ENCODE results near the gene MAP3K4. TPM values are rescaled to one million over a fixed set of nuclear protein-coding genes. Genes with fewer than 3 reads are reported as not detected.

The MAP3K4 gene
- total RNA-seq, 2 experiments from 2014 or later = 42.9 to 43.4 TPM

DNA sequence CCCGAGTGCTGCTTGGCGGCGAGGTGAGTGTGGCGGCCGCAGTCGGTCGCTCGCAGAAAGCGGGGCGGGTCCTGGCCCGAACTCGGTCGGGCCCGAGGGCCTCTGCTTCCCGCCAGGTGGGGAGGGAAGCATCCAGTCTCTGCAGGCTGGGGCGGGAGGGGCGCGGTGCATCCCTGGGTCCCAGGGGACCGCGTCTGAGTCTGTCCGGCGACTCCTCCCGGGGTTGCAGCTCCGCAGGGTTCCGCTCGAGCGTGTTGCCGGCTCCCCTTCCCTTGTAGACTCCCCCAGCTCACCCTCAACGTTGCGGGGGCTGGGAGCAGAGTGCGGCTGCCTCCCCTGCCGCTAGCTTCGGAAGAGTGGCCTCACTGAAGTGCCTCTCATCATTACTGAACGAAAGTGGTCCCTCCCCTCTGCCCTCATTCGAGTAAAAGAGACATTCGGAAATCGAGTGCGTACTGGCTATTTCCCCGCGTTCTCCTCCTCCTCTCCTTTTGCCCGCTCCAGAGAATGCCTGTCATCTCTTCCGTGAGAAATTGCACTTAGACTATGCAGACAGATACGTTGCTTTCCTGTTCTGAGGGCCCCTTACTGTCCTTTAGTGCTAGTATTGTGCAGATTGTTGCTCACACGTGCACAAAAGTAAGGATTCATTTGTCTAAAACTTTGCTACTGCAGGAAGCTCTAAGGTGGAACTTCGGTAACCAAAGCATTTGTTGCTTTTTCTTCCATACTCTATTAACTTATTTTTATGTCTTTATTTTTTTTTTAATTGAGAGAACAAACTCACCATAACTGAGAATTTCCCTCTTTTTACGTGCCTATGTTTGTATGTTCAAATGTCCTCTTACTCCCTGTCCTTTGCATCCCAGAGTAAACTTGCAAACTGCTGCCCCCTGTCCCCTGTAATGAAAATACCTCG, 751 bp downstream of the MAP3K4 start:
- H3K27me3 Mint-ChIP-seq = peaks cover 2% of the 10 kb centered on the region
- H3K4me1 Mint-ChIP-seq (ENCODE audit: low read depth) = peaks cover 40% of the 10 kb centered on the region
- ChIA-PET CTCF (interaction anchor here (0.6 to 5.6 kb wide), 15 partner anchors 13 to 472 kb away, joined by 3 to 51 read pairs (median 4); no protein-coding TSS in a partner anchor), POLR2A (interaction anchor here (1.0 to 2.1 kb wide), 7 partner anchors 11 to 282 kb away, joined by 3 to 9 read pairs (median 3); partner anchors contain the start of gene AGPAT4)
- intact Hi-C loops (cut with micrococcal nuclease) = loop anchor here (2.0 to 5.0 kb wide), 3 partner anchors 45 to 378 kb away; no protein-coding TSS in a partner anchor
- H3K27ac Mint-ChIP-seq = peak overlapping the region; percentile 88
- H3K9me3 Mint-ChIP-seq = no peaks in the 10 kb centered on the region
- DNase-seq = peak; percentile 45
- peaks cover 3% of the 10 kb centered on the region for H3K36me3 Mint-ChIP-seq
- H3K4me3 Mint-ChIP-seq = peak overlapping the region; percentile 87

GRCh38 chr6:160992980-160993314, 1.4 kb downstream of the MAP3K4 start:
- Mint-ChIP-seq H3K9me3 (no peaks in the 10 kb centered on the region), H3K4me3 (peak overlapping the region; percentile 87), H3K27ac (peak overlapping the region; percentile 88), H3K4me1 (ENCODE audit: low read depth) (peaks cover 45% of the 10 kb centered on the region), H3K36me3 (peaks cover 8% of the 10 kb centered on the region), H3K27me3 (no peaks in the 10 kb centered on the region)
- no peak for DNase-seq
- ChIA-PET CTCF (interaction anchor here (0.6 to 5.6 kb wide), 13 partner anchors 13 to 472 kb away, joined by 3 to 51 read pairs (median 4); no protein-coding TSS in a partner anchor), POLR2A (interaction anchor here (1.0 to 2.1 kb wide), 7 partner anchors 10 to 281 kb away, joined by 3 to 9 read pairs (median 3); partner anchors contain the start of gene AGPAT4)
- intact Hi-C loops (cut with micrococcal nuclease) = loop anchor here (2.0 to 5.0 kb wide), 3 partner anchors 44 to 378 kb away; no protein-coding TSS in a partner anchor

- ChIA-PET CTCF (interaction anchor here (0.6 to 5.6 kb wide), 3 partner anchors 18 to 379 kb away, joined by 3 to 51 read pairs (median 4); no protein-coding TSS in a partner anchor), POLR2A (no interaction called here)
- no peaks in the 10 kb centered on the region for H3K27me3 Mint-ChIP-seq
- H3K4me1 Mint-ChIP-seq (ENCODE audit: low read depth) = peaks cover 47% of the 10 kb centered on the region
- H3K27ac Mint-ChIP-seq = no peak overlapping the region
- H3K4me3 Mint-ChIP-seq = no peak overlapping the region
- no peak for DNase-seq
- no peaks in the 10 kb centered on the region for H3K9me3 Mint-ChIP-seq
- H3K36me3 Mint-ChIP-seq = peaks cover 8% of the 10 kb centered on the region
- intact Hi-C loops (cut with micrococcal nuclease) = no loop called here
These were observed 3.7 kb downstream of the MAP3K4 start for GRCh38 chr6:160995271-160995670.

DNA sequence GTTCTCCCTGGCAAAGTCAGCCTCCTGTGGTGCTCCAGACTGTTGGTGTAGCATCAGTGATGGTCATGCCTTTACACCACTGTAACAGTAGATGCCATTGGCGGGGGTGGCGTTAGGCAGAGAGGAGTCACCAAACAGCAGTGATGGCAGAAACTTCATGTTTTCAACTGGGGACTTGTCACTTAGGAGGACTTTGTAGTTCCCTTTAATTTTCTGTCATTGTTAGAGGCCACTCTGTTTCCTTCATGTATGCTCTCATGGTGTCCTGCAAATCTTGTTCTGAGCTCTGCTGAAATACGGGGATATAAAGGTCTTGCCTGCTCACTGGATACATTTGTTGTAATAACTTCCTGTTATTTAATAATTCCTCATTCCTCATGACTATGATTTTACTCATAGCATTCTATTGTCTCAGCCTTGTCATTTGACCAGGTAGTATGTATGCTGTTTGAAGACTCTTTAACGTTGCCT, 4.6 kb downstream of the MAP3K4 start:
- Mint-ChIP-seq H3K4me3 (no peak overlapping the region), H3K27ac (no peak overlapping the region), H3K4me1 (ENCODE audit: low read depth) (peaks cover 49% of the 10 kb centered on the region), H3K36me3 (peaks cover 8% of the 10 kb centered on the region), H3K27me3 (no peaks in the 10 kb centered on the region), H3K9me3 (no peaks in the 10 kb centered on the region)
- POLR2A ChIA-PET = no interaction called here
- no peak for DNase-seq
- CTCF ChIA-PET = interaction anchor here (0.6 kb wide), 1 partner anchor 19 kb away, joined by 4 read pairs; no protein-coding TSS in a partner anchor
- intact Hi-C loops (cut with micrococcal nuclease) = no loop called here

DNA sequence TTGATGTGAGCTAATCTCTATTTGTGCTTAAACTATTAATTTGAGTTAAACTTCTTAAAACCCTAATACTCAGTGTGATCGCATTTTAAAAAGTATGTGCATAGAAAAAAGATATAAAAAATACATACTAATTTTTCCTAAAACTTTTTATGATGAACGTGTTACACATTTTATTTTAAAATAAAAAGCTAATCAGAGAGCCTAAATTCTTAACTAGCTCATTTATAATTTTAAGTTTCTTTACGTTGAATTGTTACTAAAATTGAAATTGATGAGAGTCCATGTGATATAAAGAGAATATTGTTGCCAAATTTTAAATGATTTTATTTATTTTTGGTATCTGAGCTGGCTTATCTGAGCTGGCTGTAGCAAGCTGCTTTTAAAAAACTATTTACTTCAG, 6.6 kb downstream of the MAP3K4 start:
- Mint-ChIP-seq H3K27me3 (no peaks in the 10 kb centered on the region), H3K27ac (no peak overlapping the region), H3K4me1 (ENCODE audit: low read depth) (peaks cover 53% of the 10 kb centered on the region), H3K36me3 (peaks cover 5% of the 10 kb centered on the region), H3K4me3 (no peak overlapping the region), H3K9me3 (no peaks in the 10 kb centered on the region)
- intact Hi-C loops (cut with micrococcal nuclease) = no loop called here
- POLR2A ChIA-PET = no interaction called here
- CTCF ChIA-PET = interaction anchor here (1.3 to 2.3 kb wide), 3 partner anchors 67 to 375 kb away, joined by 4 to 8 read pairs (median 4); no protein-coding TSS in a partner anchor
- no peak for DNase-seq

- ChIA-PET POLR2A (no interaction called here), CTCF (interaction anchor here (1.6 to 2.3 kb wide), 2 partner anchors 372 to 375 kb away, joined by 4 to 8 read pairs; no protein-coding TSS in a partner anchor)
- H3K4me1 Mint-ChIP-seq (ENCODE audit: low read depth) = peaks cover 50% of the 10 kb centered on the region
- intact Hi-C loops (cut with micrococcal nuclease) = no loop called here
- H3K27ac Mint-ChIP-seq = no peak overlapping the region
- H3K4me3 Mint-ChIP-seq = no peak overlapping the region
- no peak for DNase-seq
- no peaks in the 10 kb centered on the region for H3K27me3 Mint-ChIP-seq
- H3K36me3 Mint-ChIP-seq = peaks cover 5% of the 10 kb centered on the region
- no peaks in the 10 kb centered on the region for H3K9me3 Mint-ChIP-seq
These were observed 7.2 kb downstream of the MAP3K4 start for GRCh38 chr6:160998766-160999165.

DNA sequence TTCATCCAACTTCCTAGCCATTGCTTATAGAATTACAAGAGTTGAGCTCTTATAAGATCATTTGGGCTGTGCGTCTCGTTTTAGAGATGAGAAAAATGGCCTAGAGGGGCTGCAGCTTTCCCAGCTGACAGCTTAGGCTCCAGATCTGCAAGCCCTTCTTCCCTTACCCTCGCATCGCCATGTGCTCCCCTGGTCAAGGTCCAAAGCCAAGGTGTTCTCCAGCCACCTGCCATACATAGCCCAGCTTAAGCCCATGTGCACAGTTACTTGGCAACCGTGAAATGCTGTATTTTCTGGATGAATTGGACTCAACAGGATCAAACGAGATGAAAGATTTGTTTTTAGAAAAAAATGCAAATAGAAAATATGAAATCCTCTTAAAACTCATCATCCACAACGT, 7.9 kb downstream of the MAP3K4 start:
- POLR2A ChIA-PET = no interaction called here
- peaks cover 46% of the 10 kb centered on the region for H3K4me1 Mint-ChIP-seq (ENCODE audit: low read depth)
- no peaks in the 10 kb centered on the region for H3K27me3 Mint-ChIP-seq
- H3K4me3 Mint-ChIP-seq = no peak overlapping the region
- no peak overlapping the region for H3K27ac Mint-ChIP-seq
- intact Hi-C loops (cut with micrococcal nuclease) = no loop called here
- no peak for DNase-seq
- peaks cover 5% of the 10 kb centered on the region for H3K36me3 Mint-ChIP-seq
- no peaks in the 10 kb centered on the region for H3K9me3 Mint-ChIP-seq
- CTCF ChIA-PET = interaction anchor here (1.6 to 2.3 kb wide), 2 partner anchors 371 to 374 kb away, joined by 4 to 8 read pairs; no protein-coding TSS in a partner anchor

DNA sequence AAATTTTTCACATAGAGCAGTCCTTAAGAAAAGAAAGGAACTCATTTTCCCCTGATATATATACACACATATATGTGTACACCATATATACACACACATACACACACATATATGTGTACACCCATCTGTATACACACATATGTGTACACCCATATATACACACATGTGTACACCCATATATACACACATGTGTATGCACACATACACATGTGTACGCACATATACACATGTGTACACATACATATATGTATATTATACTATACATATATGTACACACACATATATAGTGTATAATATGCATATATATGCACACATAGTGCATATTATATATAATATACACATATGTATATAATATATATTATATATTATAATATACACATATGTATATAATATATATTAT, 9.1 kb downstream of the MAP3K4 start:
- CTCF ChIA-PET = no interaction called here
- H3K27me3 Mint-ChIP-seq = no peaks in the 10 kb centered on the region
- DNase-seq = no peak

GRCh38 chr6:161001421-161001820, 9.9 kb downstream of the MAP3K4 start:
- no peaks in the 10 kb centered on the region for H3K9me3 Mint-ChIP-seq
- H3K36me3 Mint-ChIP-seq = peaks cover 5% of the 10 kb centered on the region
- no peak overlapping the region for H3K27ac Mint-ChIP-seq
- ChIA-PET CTCF (no interaction called here), POLR2A (interaction anchor here (0.6 kb wide), 1 partner anchor 220 kb away, joined by 3 read pairs; no protein-coding TSS in a partner anchor)
- intact Hi-C loops (cut with micrococcal nuclease) = no loop called here
- peaks cover 29% of the 10 kb centered on the region for H3K4me1 Mint-ChIP-seq (ENCODE audit: low read depth)
- no peak for DNase-seq
- H3K27me3 Mint-ChIP-seq = no peaks in the 10 kb centered on the region
- no peak overlapping the region for H3K4me3 Mint-ChIP-seq

More for the DNA sequence above, 9.1 kb downstream of the MAP3K4 start:
- intact Hi-C loops (cut with micrococcal nuclease) = no loop called here
- no peaks in the 10 kb centered on the region for H3K9me3 Mint-ChIP-seq
- H3K36me3 Mint-ChIP-seq = peaks cover 5% of the 10 kb centered on the region
- no peak overlapping the region for H3K27ac Mint-ChIP-seq
- POLR2A ChIA-PET = no interaction called here
- H3K4me3 Mint-ChIP-seq = no peak overlapping the region
- peaks cover 35% of the 10 kb centered on the region for H3K4me1 Mint-ChIP-seq (ENCODE audit: low read depth)

DNA sequence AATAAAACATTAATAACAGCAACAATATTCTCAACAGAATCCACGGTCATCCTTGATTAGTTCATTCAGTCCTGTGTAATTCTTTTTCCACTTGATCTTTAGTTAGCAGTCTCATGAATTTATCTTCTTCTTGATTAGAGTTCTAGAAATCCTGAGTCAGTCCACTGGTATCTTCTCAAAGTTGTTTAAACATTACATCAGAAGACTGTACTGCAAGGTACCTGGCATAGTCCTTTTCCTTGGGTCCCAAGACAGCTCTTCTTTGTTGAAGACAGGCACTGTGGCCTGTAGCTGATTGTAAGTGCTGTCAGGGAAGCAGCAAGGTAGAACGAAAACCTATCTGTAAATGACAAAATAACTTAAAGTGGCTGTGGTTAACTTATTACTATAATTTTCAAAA, 11.8 kb downstream of the MAP3K4 start:
- Mint-ChIP-seq H3K4me3 (no peak overlapping the region), H3K36me3 (no peaks in the 10 kb centered on the region), H3K27ac (no peak overlapping the region), H3K9me3 (no peaks in the 10 kb centered on the region), H3K4me1 (ENCODE audit: low read depth) (peaks cover 26% of the 10 kb centered on the region), H3K27me3 (no peaks in the 10 kb centered on the region)
- CTCF ChIA-PET = no interaction called here
- DNase-seq = no peak
- POLR2A ChIA-PET = interaction anchor here (0.9 kb wide), 1 partner anchor 11 kb away, joined by 3 read pairs; no protein-coding TSS in a partner anchor
- intact Hi-C loops (cut with micrococcal nuclease) = no loop called here

DNA sequence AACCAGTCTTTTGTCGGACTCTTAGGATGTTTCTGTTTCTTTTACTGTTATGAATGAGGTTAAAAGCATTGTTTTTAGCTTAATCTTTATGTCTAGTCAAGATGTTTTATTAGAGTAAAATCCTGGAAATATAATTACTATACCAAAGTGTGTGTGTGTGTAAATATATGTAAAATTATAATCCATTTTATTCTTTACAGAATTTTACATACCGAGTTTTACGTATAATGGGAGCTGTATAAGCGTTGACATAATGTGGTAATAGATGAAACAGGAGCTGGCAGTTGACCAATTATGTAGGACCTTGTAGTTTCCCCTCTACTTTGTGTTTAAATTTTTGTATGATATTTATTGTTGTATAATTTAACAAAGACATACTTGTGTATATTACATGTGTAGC, 16.7 kb downstream of the MAP3K4 start:
- H3K4me3 Mint-ChIP-seq = no peak overlapping the region
- peaks cover 28% of the 10 kb centered on the region for H3K4me1 Mint-ChIP-seq (ENCODE audit: low read depth)
- intact Hi-C loops (cut with micrococcal nuclease) = no loop called here
- H3K27ac Mint-ChIP-seq = no peak overlapping the region
- peaks cover 4% of the 10 kb centered on the region for H3K36me3 Mint-ChIP-seq
- CTCF ChIA-PET = interaction anchor here (1.0 kb wide), 1 partner anchor 16 kb away, joined by 3 read pairs; no protein-coding TSS in a partner anchor
- DNase-seq = no peak
- POLR2A ChIA-PET = interaction anchor here (1.1 kb wide), 1 partner anchor 15 kb away, joined by 3 read pairs; no protein-coding TSS in a partner anchor
- no peaks in the 10 kb centered on the region for H3K27me3 Mint-ChIP-seq
- no peaks in the 10 kb centered on the region for H3K9me3 Mint-ChIP-seq

DNA sequence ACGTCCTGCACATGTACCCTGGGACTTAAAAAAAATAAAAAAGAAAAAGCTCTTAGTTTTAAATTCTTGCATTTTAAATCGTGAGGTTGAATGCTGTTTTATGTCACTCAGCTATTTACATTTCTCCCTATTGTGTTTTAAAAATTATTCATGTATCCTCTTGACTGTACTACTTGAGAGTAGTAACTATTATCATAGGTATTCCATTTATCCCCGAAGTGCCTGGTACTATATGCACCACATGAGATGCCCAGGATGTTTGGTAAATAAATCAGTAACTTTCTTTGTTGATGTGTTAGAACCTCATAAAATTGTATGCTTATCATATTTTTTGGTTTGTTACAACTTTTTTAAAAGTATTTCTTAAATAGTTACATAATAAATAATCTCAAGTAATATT, 18.4 kb downstream of the MAP3K4 start:
- CTCF ChIA-PET = interaction anchor here (0.7 to 0.9 kb wide), 2 partner anchors 364 to 436 kb away, joined by 3 to 4 read pairs; no protein-coding TSS in a partner anchor
- H3K4me3 Mint-ChIP-seq = no peak overlapping the region

More for the DNA sequence above, 18.4 kb downstream of the MAP3K4 start:
- no peaks in the 10 kb centered on the region for H3K9me3 Mint-ChIP-seq
- H3K36me3 Mint-ChIP-seq = peaks cover 6% of the 10 kb centered on the region
- POLR2A ChIA-PET = no interaction called here
- no peak for DNase-seq
- H3K27me3 Mint-ChIP-seq = no peaks in the 10 kb centered on the region
- H3K4me1 Mint-ChIP-seq (ENCODE audit: low read depth) = peaks cover 33% of the 10 kb centered on the region
- intact Hi-C loops (cut with micrococcal nuclease) = no loop called here
- no peak overlapping the region for H3K27ac Mint-ChIP-seq

Data from activated CD4-positive, alpha-beta memory T cell treated with anti-CD3 and anti-CD28 coated beads for 36 hours (primary cell).